ENCODE measurements around the gene TMEM134. TPM values are rescaled to one million over a fixed set of nuclear protein-coding genes. Genes with fewer than 3 reads are reported as not detected.
"Not testable (repeated sequence)": the region's sequence is repeated elsewhere in the genome, so short reads cannot be mapped to it uniquely, and the experiment has no call there.

Gene TMEM134
- total RNA-seq, 4 donors from 2014 or later: 79.8 to 155 (median 108) TPM

DNA sequence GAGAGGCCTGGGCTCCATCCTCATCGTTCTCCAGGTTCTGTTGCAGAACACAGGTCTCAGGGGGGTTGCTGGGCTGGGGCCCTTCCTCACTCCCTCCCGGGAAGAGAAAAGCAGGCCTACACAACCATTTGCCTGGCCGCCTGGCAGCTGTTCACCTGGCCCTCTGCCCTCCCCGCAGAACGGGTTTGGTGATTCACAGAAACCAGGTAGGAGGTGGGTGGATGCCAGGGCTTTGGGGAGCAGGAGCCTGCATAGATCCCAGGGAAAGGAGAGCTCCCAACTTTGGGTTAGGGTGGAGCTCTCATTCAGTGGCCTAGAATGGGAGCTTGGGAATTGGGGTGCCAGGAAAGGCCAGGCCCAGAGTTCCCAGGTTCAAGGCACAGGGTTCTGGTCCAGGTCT lies 995 bp downstream of the TMEM134 start:
- in situ Hi-C loops (cut with MboI; ENCODE audit: low sequenced_read_pairs in 4 of 4): no loop called here
- ATAC-seq: no peak
- Histone ChIP-seq H3K4me3 (peak overlapping the region; percentile 86 to 98 (median 94)), H3K4me1 (peaks cover 15 to 23% of the 10 kb centered on the region in 2 donors), H3K27me3 (no peaks in the 10 kb centered on the region), H3K27ac (peak overlapping the region; percentile 79 to 96 (median 88)), H3K9me3 (no peaks in the 10 kb centered on the region), H3K36me3 (no peaks in the 10 kb centered on the region)
- DNase-seq: no peak
- intact Hi-C loops (cut with DNase I; ENCODE audit: low total_unique reads): loop anchor here (5.0 kb wide), 1 partner anchor 41 kb away; the partner anchor contains the start of gene RPS6KB2
- TF ChIP-seq, protein P1, sequence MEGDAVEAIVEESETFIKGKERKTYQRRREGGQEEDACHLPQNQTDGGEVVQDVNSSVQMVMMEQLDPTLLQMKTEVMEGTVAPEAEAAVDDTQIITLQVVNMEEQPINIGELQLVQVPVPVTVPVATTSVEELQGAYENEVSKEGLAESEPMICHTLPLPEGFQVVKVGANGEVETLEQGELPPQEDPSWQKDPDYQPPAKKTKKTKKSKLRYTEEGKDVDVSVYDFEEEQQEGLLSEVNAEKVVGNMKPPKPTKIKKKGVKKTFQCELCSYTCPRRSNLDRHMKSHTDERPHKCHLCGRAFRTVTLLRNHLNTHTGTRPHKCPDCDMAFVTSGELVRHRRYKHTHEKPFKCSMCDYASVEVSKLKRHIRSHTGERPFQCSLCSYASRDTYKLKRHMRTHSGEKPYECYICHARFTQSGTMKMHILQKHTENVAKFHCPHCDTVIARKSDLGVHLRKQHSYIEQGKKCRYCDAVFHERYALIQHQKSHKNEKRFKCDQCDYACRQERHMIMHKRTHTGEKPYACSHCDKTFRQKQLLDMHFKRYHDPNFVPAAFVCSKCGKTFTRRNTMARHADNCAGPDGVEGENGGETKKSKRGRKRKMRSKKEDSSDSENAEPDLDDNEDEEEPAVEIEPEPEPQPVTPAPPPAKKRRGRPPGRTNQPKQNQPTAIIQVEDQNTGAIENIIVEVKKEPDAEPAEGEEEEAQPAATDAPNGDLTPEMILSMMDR (IDR thresholded peaks at IDR 0.05 in 4 of 5, conservative IDR thresholded peaks at IDR 0.05 in 1 of 5): no peak
- TF ChIP-seq POLR2A (IDR thresholded peaks at IDR 0.05): no peak

DNA sequence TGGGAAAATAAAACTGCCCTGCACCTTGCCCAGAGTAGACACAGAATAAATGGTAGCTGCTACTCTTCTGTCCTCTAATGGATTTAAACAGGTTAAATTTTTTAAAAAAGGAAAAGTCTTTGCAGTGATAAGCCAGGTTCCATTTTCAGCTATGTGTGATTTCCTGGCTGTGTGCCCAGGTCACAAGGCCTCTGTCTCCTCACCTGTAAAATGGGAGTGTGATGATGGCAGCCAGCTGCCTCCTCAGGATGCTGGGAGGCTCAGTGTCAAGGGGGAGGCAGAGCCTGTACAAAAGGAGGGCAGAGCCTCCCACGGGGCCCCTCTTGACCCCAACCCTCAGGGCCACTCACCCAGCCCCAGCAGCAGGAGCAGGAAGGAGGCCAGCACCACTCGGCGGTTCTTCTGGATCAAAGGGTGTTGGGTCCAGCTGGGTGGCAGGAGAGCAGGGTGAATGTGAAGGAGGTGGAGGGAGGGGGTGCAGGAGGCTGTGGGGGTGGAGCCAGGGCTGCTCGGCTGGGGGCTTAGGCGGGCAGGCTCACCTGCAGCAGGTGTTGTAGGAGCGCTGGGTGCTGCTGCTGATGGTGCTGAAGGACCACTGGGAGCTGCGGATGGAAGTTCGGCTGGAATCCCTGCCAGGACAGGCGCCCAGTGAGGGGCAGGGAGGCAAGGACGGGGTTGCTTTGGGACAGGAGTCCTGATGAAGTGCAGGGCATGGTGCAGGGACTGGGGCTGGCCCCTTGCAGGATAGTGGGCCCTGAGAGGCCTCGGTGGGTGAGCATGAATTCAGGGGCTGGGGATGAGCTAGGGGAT lies 1.9 kb downstream of the TMEM134 start:
- Histone ChIP-seq H3K27me3 (no peaks in the 10 kb centered on the region), H3K4me1 (peaks cover 15 to 23% of the 10 kb centered on the region in 2 donors), H3K9me3 (no peaks in the 10 kb centered on the region), H3K36me3 (no peaks in the 10 kb centered on the region), H3K4me3 (no peak overlapping the region), H3K27ac (no peak overlapping the region)
- ATAC-seq (no peak), DNase-seq (no peak)
- in situ Hi-C loops (cut with MboI; ENCODE audit: low sequenced_read_pairs in 4 of 4): no loop called here
- intact Hi-C loops (cut with DNase I; ENCODE audit: low total_unique reads): loop anchor here (5.0 kb wide), 1 partner anchor 40 kb away; the partner anchor contains the start of gene RPS6KB2
- TF ChIP-seq POLR2A (IDR thresholded peaks at IDR 0.05): no peak
- TF ChIP-seq, protein P1 (IDR thresholded peaks at IDR 0.05 in 4 of 5, conservative IDR thresholded peaks at IDR 0.05 in 1 of 5): no peak

DNA sequence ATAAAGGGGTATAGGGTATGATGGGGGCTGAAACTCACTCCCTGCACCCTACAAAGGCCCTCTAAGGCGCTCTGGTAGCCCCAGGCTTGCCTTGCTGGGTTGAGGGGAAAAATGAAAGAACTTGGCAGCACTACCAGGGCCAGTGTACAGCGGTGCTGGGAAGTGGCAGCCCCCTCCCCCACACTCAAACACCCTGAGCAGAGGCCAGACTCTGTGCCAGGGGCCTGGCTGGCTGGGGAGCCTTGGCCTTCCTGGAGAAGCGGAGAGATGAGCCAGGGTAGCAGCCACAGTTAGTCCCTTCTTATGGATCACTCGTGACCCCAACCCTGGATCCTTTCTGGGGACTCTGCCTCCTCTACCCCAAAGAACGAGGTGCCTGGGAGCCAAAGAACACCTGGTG lies 2.7 kb downstream of the TMEM134 start:
- intact Hi-C loops (cut with DNase I; ENCODE audit: low total_unique reads): loop anchor here (5.0 kb wide), 1 partner anchor 39 kb away; the partner anchor contains the start of gene RPS6KB2
- H3K27ac ChIP-seq: no peak overlapping the region

DNA sequence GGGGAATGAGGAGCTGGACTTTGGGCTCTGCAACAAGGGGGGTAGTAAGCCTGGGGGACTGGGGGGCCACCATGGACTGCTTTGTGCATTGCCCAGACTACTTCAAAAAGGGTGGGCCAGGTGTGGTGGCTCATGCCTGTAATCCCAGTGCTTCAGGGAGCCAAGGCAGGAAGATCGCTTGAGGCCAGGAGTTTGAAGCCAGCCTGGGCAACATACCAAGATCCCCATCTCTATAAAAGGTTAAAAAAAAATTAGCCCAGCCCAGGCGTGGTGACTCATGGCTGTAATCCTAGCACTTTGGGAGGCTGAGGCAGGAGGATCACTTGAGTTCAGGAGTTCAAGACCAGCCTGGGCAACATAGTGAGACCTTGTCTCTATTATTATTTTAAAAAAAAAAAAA lies 3.5 kb downstream of the TMEM134 start:
- in situ Hi-C loops (cut with MboI; ENCODE audit: low sequenced_read_pairs in 4 of 4); H3K9me3 ChIP-seq; H3K36me3 ChIP-seq; H3K27me3 ChIP-seq; DNase-seq; ATAC-seq: not testable (repeated sequence)
- Histone ChIP-seq H3K27ac (peak overlapping the region in 3 of 4 donors; percentile 81 to 94 (median 85)), H3K4me3 (peak overlapping the region in 2 of 4 donors; percentile 67), H3K4me1 (peaks cover 15 to 23% of the 10 kb centered on the region in 2 donors)
- intact Hi-C loops (cut with DNase I; ENCODE audit: low total_unique reads): loop anchor here (2.0 to 5.0 kb wide), 2 partner anchors 23 to 38 kb away; partner anchors contain the start of genes CORO1B and RPS6KB2

More for the DNA sequence above, 2.7 kb downstream of the TMEM134 start:
- no peaks in the 10 kb centered on the region for H3K36me3 ChIP-seq
- DNase-seq (no peak), ATAC-seq (no peak)
- H3K9me3 ChIP-seq: no peaks in the 10 kb centered on the region
- peaks cover 15 to 23% of the 10 kb centered on the region in 2 donors for H3K4me1 ChIP-seq
- in situ Hi-C loops (cut with MboI; ENCODE audit: low sequenced_read_pairs in 4 of 4): no loop called here
- TF ChIP-seq, protein P1 (IDR thresholded peaks at IDR 0.05 in 4 of 5, conservative IDR thresholded peaks at IDR 0.05 in 1 of 5): no peak
- TF ChIP-seq POLR2A (IDR thresholded peaks at IDR 0.05): no peak
- H3K4me3 ChIP-seq: no peak overlapping the region
- no peaks in the 10 kb centered on the region for H3K27me3 ChIP-seq

DNA sequence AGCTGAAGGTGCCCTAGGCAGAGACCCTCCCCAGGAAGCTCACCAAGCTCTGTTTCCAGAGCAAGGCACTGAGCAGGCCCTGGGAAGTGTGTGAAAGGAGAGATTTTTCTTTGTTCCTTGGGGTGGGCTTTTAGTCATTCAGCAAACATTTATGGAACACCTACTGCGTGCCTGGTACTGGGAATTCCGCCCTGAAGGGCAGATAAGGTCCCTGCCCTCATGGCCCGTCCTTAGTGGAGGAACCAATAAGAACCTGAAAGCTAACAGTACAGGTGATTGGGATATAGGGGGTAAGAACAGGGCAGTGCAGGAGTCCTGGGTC lies 3.9 kb downstream of the TMEM134 start:
- Histone ChIP-seq H3K4me1 (peaks cover 15 to 23% of the 10 kb centered on the region in 2 donors), H3K27ac (peak overlapping the region; percentile 70 to 94 (median 83)), H3K27me3 (no peaks in the 10 kb centered on the region), H3K4me3 (peak overlapping the region; percentile 51 to 67 (median 62)), H3K9me3 (no peaks in the 10 kb centered on the region), H3K36me3 (no peaks in the 10 kb centered on the region)
- TF ChIP-seq, protein P1 (IDR thresholded peaks at IDR 0.05 in 4 of 5, conservative IDR thresholded peaks at IDR 0.05 in 1 of 5): no peak
- no peak for TF ChIP-seq POLR2A (IDR thresholded peaks at IDR 0.05)
- in situ Hi-C loops (cut with MboI; ENCODE audit: low sequenced_read_pairs in 4 of 4) (no loop called here), intact Hi-C loops (cut with DNase I; ENCODE audit: low total_unique reads) (loop anchor here (2.0 to 5.0 kb wide), 2 partner anchors 22 to 38 kb away; partner anchors contain the start of genes CORO1B and RPS6KB2)
- ATAC-seq (no peak), DNase-seq (no peak)
